Measurements from ENCODE around the gene PHYKPL. TPM values are rescaled to one million over a fixed set of nuclear protein-coding genes. Genes with fewer than 3 reads are reported as not detected.

Gene PHYKPL
- total RNA-seq, 1 donor from 2014 or later = 70.2 TPM

DNA sequence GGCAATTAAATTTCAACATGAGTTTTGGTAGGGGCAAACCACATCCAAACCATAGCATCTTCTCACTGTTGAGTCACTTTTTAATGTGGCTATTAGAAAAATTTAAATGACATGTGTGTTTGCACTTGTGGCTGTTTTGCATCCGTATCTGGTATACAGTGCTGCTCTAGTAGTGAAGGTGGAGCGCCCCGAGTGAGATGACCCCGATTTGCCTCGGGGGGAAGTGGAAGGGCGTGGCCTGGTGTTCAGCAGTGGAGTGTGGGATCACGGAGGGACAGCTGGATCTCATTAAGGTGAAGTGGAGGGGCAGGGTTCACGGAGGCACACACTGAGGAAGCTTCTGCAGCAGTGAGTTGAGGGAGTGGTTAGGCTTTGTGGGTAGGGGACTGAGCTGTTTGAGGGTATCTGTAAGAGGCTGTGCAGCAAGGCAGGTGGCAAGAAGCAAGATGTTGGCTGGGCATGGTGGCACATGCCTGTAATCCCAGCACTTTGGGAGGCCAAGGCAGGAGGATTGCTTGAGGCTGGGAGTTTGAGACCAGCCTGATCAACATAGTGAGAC, 39.3 kb downstream of the PHYKPL start:
- peaks cover 17% of the 10 kb centered on the region for H3K27me3 Mint-ChIP-seq (ENCODE audit: unreplicated experiment)
- TF ChIP-seq, protein P1, sequence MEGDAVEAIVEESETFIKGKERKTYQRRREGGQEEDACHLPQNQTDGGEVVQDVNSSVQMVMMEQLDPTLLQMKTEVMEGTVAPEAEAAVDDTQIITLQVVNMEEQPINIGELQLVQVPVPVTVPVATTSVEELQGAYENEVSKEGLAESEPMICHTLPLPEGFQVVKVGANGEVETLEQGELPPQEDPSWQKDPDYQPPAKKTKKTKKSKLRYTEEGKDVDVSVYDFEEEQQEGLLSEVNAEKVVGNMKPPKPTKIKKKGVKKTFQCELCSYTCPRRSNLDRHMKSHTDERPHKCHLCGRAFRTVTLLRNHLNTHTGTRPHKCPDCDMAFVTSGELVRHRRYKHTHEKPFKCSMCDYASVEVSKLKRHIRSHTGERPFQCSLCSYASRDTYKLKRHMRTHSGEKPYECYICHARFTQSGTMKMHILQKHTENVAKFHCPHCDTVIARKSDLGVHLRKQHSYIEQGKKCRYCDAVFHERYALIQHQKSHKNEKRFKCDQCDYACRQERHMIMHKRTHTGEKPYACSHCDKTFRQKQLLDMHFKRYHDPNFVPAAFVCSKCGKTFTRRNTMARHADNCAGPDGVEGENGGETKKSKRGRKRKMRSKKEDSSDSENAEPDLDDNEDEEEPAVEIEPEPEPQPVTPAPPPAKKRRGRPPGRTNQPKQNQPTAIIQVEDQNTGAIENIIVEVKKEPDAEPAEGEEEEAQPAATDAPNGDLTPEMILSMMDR (IDR thresholded peaks at IDR 0.05) = no peak
- peaks cover 3% of the 10 kb centered on the region for H3K9me3 Mint-ChIP-seq (ENCODE audit: unreplicated experiment)
- no peak overlapping the region for H3K4me3 Mint-ChIP-seq (ENCODE audit: unreplicated experiment)
- H3K36me3 Mint-ChIP-seq (ENCODE audit: unreplicated experiment) = peaks cover 2% of the 10 kb centered on the region
- DNase-seq (ENCODE audit: extremely low spot score, unreplicated experiment) = no peak
- peaks cover 13% of the 10 kb centered on the region for H3K4me1 Mint-ChIP-seq (ENCODE audit: unreplicated experiment)
- no peak overlapping the region for H3K27ac Mint-ChIP-seq (ENCODE audit: unreplicated experiment)

DNA sequence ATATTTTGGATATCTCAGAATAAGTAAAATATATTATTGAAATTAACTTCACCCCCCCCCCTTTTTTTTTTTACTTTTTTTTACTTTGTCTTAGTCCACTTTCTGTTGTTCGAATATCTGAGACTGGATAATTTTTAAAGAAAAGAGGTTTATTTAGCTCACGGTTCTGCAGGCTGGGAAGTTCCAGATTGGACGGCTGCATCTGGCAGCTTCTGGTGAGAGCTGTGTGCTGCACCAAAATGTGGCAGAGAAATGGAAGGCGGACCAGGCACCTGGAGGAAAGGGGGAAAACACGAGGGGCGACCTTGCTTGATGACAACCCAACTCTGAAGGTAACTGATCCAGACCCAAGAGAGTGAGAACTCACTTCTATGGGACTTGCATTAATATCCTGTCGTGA, 39.8 kb downstream of the PHYKPL start:
- no peak overlapping the region for H3K27ac Mint-ChIP-seq (ENCODE audit: unreplicated experiment)
- H3K4me3 Mint-ChIP-seq (ENCODE audit: unreplicated experiment) = no peak overlapping the region

DNA sequence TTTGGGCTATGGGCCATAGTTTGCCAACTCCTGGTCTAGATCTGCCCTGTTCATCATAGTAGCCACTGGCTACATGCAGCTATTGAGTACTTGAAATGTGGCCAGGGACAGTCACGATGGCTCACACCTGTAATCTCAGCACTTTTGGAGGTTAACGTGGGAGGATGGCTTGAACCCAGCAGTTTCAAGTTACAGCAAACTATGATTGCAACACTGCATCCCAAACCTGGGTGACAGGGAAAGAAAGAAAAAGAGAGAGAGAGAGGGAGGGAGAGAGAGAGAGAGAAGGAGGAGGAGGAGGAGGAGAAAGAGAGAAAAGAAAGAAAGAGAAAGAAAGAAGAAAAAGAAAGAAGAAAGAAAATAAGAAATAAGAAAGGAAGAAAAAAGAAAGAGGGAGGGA, 40.4 kb downstream of the PHYKPL start:
- H3K27ac Mint-ChIP-seq (ENCODE audit: unreplicated experiment) = no peak overlapping the region
- H3K4me3 Mint-ChIP-seq (ENCODE audit: unreplicated experiment) = no peak overlapping the region
- H3K4me1 Mint-ChIP-seq (ENCODE audit: unreplicated experiment) = peaks cover 13% of the 10 kb centered on the region
- H3K36me3 Mint-ChIP-seq (ENCODE audit: unreplicated experiment) = peaks cover 2% of the 10 kb centered on the region
- H3K9me3 Mint-ChIP-seq (ENCODE audit: unreplicated experiment) = peaks cover 3% of the 10 kb centered on the region
- TF ChIP-seq, protein P1 (IDR thresholded peaks at IDR 0.05) = no peak
- peaks cover 18% of the 10 kb centered on the region for H3K27me3 Mint-ChIP-seq (ENCODE audit: unreplicated experiment)
- DNase-seq (ENCODE audit: extremely low spot score, unreplicated experiment) = no peak

More for the DNA sequence above, 39.8 kb downstream of the PHYKPL start:
- H3K27me3 Mint-ChIP-seq (ENCODE audit: unreplicated experiment) = peaks cover 18% of the 10 kb centered on the region
- peaks cover 13% of the 10 kb centered on the region for H3K4me1 Mint-ChIP-seq (ENCODE audit: unreplicated experiment)
- H3K36me3 Mint-ChIP-seq (ENCODE audit: unreplicated experiment) = peaks cover 2% of the 10 kb centered on the region
- DNase-seq (ENCODE audit: extremely low spot score, unreplicated experiment) = no peak
- H3K9me3 Mint-ChIP-seq (ENCODE audit: unreplicated experiment) = peaks cover 3% of the 10 kb centered on the region
- TF ChIP-seq, protein P1 (IDR thresholded peaks at IDR 0.05) = no peak

DNA sequence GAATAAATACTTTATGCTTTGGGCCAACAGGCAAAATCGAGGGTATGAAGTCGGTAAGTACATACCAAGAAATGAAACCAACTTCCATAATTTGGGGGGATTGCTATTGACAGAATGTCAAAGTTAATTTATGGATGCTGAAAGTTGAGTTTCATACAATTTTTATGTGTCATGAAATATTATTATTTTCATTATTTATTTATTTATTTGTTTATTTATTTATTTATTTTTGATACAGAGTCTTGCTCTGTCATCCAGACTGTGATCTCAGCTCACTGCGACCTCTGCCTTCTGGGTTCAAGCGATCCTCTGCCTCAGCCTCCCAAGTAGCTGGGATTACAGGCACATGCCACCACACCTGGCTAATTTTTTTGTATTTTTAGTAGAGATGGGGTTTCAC, 40.9 kb downstream of the PHYKPL start:
- peaks cover 18% of the 10 kb centered on the region for H3K27me3 Mint-ChIP-seq (ENCODE audit: unreplicated experiment)
- peaks cover 2% of the 10 kb centered on the region for H3K36me3 Mint-ChIP-seq (ENCODE audit: unreplicated experiment)
- H3K27ac Mint-ChIP-seq (ENCODE audit: unreplicated experiment) = no peak overlapping the region
- H3K4me3 Mint-ChIP-seq (ENCODE audit: unreplicated experiment) = no peak overlapping the region
- DNase-seq (ENCODE audit: extremely low spot score, unreplicated experiment) = no peak
- H3K4me1 Mint-ChIP-seq (ENCODE audit: unreplicated experiment) = peaks cover 13% of the 10 kb centered on the region
- TF ChIP-seq, protein P1 (IDR thresholded peaks at IDR 0.05) = no peak
- peaks cover 3% of the 10 kb centered on the region for H3K9me3 Mint-ChIP-seq (ENCODE audit: unreplicated experiment)

DNA sequence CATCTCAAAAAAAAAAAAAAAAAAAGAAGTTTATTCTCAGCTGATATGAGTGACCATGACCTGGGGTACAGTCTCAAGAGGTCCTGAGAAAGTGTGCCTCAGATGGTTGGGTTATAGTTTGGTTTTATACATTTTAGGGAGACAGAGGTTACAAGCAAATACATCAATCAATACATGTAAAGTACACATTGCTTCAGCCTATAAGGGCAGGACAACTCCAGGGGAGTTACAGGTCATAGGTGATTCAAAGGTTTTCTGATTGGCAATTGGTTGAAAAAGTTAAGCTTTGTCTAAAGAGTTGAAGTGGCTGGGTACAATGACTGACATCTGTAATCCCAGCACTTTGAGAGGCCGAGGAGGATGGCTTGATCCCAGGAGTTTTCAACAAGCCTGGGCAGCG, 43.2 kb downstream of the PHYKPL start:
- DNase-seq (ENCODE audit: extremely low spot score, unreplicated experiment) = no peak
- Mint-ChIP-seq H3K4me1 (ENCODE audit: unreplicated experiment) (peaks cover 8% of the 10 kb centered on the region), H3K9me3 (ENCODE audit: unreplicated experiment) (peaks cover 3% of the 10 kb centered on the region), H3K27me3 (ENCODE audit: unreplicated experiment) (peaks cover 27% of the 10 kb centered on the region), H3K27ac (ENCODE audit: unreplicated experiment) (no peak overlapping the region), H3K4me3 (ENCODE audit: unreplicated experiment) (no peak overlapping the region), H3K36me3 (ENCODE audit: unreplicated experiment) (peaks cover 2% of the 10 kb centered on the region)
- TF ChIP-seq, protein P1 (IDR thresholded peaks at IDR 0.05) = no peak

All from osteocyte (in vitro differentiated cells).